Keratinocyte (primary cell): ENCODE results near the gene TLE6. TPM values are rescaled to one million over a fixed set of nuclear protein-coding genes. Genes with fewer than 3 reads are reported as not detected.
"Not testable (repeated sequence)": the region's sequence is repeated elsewhere in the genome, so short reads cannot be mapped to it uniquely, and the experiment has no call there.

Experiments
- DNase-seq: peaks from one replicate; pipeline ENCODE4 v3.0.0-alpha.2; 2011; ENCODE audit warnings: low read depth, missing footprints, low spot score
- FAIRE-seq: peaks from 2 replicates; lab custom pipeline; 2011; peaks lifted over from hg19 to GRCh38; lab: Jason Lieb, UNC
- H2AFZ ChIP-seq: 2 replicates; pipeline ENCODE4 v1.6.0; 2012; ENCODE audit warnings: low read length, control low read depth, inconsistent platforms; ENCODE audit not compliant: control insufficient read depth
- H3K27ac ChIP-seq: 2 replicates; pipeline ENCODE4 v1.5.1; 2011; ENCODE audit warnings: low read length; ENCODE audit not compliant: control insufficient read depth, insufficient read depth
- H3K27me3 ChIP-seq: 3 replicates; pipeline ENCODE4 v1.6.0; 2011; ENCODE audit warnings: low read length; ENCODE audit not compliant: control insufficient read depth, insufficient read depth; ENCODE audit errors: extremely low read depth
- H3K36me3 ChIP-seq, 2 experiments: 2 replicates in 1 of 2; 3 replicates in 1 of 2; pipeline ENCODE4 v1.5.1; 2011; ENCODE audit warnings: low read length in 2 of 2, mild to moderate bottlenecking in 1 of 2; ENCODE audit not compliant: control insufficient read depth in 2 of 2, insufficient read depth in 2 of 2; ENCODE audit errors: extremely low read depth in 1 of 2
- H3K4me1 ChIP-seq: 3 replicates; pipeline ENCODE4 v1.5.1; 2011; ENCODE audit warnings: low read length; ENCODE audit not compliant: control insufficient read depth, insufficient read depth; ENCODE audit errors: extremely low read depth
- H3K4me2 ChIP-seq: 3 replicates; pipeline ENCODE4 v1.6.0; 2011; ENCODE audit warnings: low read depth, low read length; ENCODE audit not compliant: control insufficient read depth, insufficient read depth; ENCODE audit errors: extremely low read depth
- H3K4me3 ChIP-seq, 3 experiments: fragments of 200-600 bp in 1 of 3; sonication (generic) in 1 of 3; 2 replicates in 2 of 3; 3 replicates in 1 of 3; pipeline ENCODE4 v1.5.1; 2011 to 2016; ENCODE audit warnings: low read length in 3 of 3, mild to moderate bottlenecking in 3 of 3, control low read depth in 2 of 3, inconsistent platforms in 1 of 3, low read depth in 1 of 3, mixed read lengths in 1 of 3, mixed run types in 1 of 3, moderate library complexity in 1 of 3; ENCODE audit not compliant: control insufficient read depth in 2 of 3, insufficient read depth in 2 of 3; ENCODE audit errors: extremely low read depth in 1 of 3
- H3K79me2 ChIP-seq: 2 replicates; pipeline ENCODE4 v1.6.0; 2012; ENCODE audit warnings: low read length; ENCODE audit not compliant: control insufficient read depth, insufficient read depth
- H3K9ac ChIP-seq: 3 replicates; pipeline ENCODE4 v1.6.0; 2011; ENCODE audit warnings: low read length; ENCODE audit not compliant: control insufficient read depth, insufficient read depth; ENCODE audit errors: extremely low read depth
- H3K9me1 ChIP-seq: 3 replicates; pipeline ENCODE4 v1.6.0; 2011; ENCODE audit warnings: low read length; ENCODE audit not compliant: control insufficient read depth, insufficient read depth; ENCODE audit errors: extremely low read depth
- H3K9me3 ChIP-seq: 2 replicates; pipeline ENCODE4 v1.5.1; 2012; ENCODE audit warnings: low read depth, low read length; ENCODE audit not compliant: control insufficient read depth
- H4K20me1 ChIP-seq: 3 replicates; pipeline ENCODE4 v1.6.0; 2011; ENCODE audit warnings: low read length; ENCODE audit not compliant: control insufficient read depth, insufficient read depth; ENCODE audit errors: extremely low read depth
- EZH2 ChIP-seq: IDR thresholded peaks from one replicate; pipeline ENCODE4 v1.6.1; 2012; ENCODE audit warnings: inconsistent platforms, mild to moderate bottlenecking, low read length, moderate library complexity
- dilution Hi-C: fragments of 300-500 bp; cut with MboI; formaldehyde crosslinking; loops from one replicate; pipeline ENCODE4 v1.7.0; 2020; ENCODE audit warnings: low sequenced_read_pairs; ENCODE audit not compliant: extremely low pct_ligation_motif_present
- polyA plus RNA-seq, 5 experiments: library from polyadenylated mRNA; depleted of rRNA in 3 of 5; stranded (reverse) in 3 of 5; stranded (forward) in 1 of 5; unstranded in 1 of 5; fragments of >200 nt; gene quantifications; 1 replicate in 1 of 5; 2 replicates in 3 of 5; 3 replicates in 1 of 5; pipeline versions ENCODE4 v1.2.1 to v1.2.3, GENCODE V29; 2011 to 2012; ENCODE audit warnings: missing spikeins in 2 of 5, low read depth in 1 of 5, low replicate concordance in 1 of 5
- TF ChIP-seq, protein P1 (sequence below), 3 experiments: IDR thresholded peaks in 1 of 3; conservative IDR thresholded peaks in 1 of 3; optimal IDR thresholded peaks in 1 of 3; 2 replicates in 2 of 3; 3 replicates in 1 of 3; pipeline versions ENCODE3 to v1.5.1; 2011; ENCODE audit warnings: low read length in 3 of 3, mild to moderate bottlenecking in 3 of 3, moderate library complexity in 2 of 3, control low read depth in 1 of 3, inconsistent platforms in 1 of 3; ENCODE audit not compliant: insufficient read depth in 2 of 3; ENCODE audit errors: extremely low read depth in 1 of 3

The TLE6 gene
- polyA plus RNA-seq, 1 donor (not counting 4 experiments of a cell fraction or from before 2014, with no cell fraction given): 1.2 TPM

- H3K79me2 ChIP-seq: no peaks in the 10 kb centered on the region
- H3K36me3 ChIP-seq: no peaks in the 10 kb centered on the region
- dilution Hi-C loops: no loop called here
- FAIRE-seq (no peak), DNase-seq (no peak)
- TF ChIP-seq EZH2: no peak
- TF ChIP-seq, protein P1, sequence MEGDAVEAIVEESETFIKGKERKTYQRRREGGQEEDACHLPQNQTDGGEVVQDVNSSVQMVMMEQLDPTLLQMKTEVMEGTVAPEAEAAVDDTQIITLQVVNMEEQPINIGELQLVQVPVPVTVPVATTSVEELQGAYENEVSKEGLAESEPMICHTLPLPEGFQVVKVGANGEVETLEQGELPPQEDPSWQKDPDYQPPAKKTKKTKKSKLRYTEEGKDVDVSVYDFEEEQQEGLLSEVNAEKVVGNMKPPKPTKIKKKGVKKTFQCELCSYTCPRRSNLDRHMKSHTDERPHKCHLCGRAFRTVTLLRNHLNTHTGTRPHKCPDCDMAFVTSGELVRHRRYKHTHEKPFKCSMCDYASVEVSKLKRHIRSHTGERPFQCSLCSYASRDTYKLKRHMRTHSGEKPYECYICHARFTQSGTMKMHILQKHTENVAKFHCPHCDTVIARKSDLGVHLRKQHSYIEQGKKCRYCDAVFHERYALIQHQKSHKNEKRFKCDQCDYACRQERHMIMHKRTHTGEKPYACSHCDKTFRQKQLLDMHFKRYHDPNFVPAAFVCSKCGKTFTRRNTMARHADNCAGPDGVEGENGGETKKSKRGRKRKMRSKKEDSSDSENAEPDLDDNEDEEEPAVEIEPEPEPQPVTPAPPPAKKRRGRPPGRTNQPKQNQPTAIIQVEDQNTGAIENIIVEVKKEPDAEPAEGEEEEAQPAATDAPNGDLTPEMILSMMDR (optimal IDR thresholded peaks at IDR 0.05 in 1 of 3, IDR thresholded peaks at IDR 0.05 in 1 of 3, conservative IDR thresholded peaks at IDR 0.05 in 1 of 3; ENCODE audit: extremely low read depth in 1 of 3, insufficient read depth in 2 of 3, low read length in 3 of 3): no peak
- H3K27me3 ChIP-seq: no peaks in the 10 kb centered on the region
- no peak overlapping the region for H3K27ac ChIP-seq
- no peaks in the 10 kb centered on the region for H3K9me1 ChIP-seq
- no peak overlapping the region for H3K4me2 ChIP-seq
- no peak overlapping the region for H3K9ac ChIP-seq
- peaks cover 7% of the 10 kb centered on the region for H3K4me1 ChIP-seq
- no peaks in the 10 kb centered on the region for H4K20me1 ChIP-seq
- H2AFZ ChIP-seq: no peak overlapping the region
- H3K9me3 ChIP-seq: no peaks in the 10 kb centered on the region
- no peak overlapping the region for H3K4me3 ChIP-seq
Measured at GRCh38 chr19:2988568-2988967, 11.2 kb downstream of the TLE6 start.

GRCh38 chr19:2989236-2989946, 12.0 kb downstream of the TLE6 start:
- H3K4me1 ChIP-seq: no peaks in the 10 kb centered on the region
- no peaks in the 10 kb centered on the region for H3K27me3 ChIP-seq
- no peaks in the 10 kb centered on the region for H3K36me3 ChIP-seq
- no peaks in the 10 kb centered on the region for H3K9me3 ChIP-seq
- H3K9ac ChIP-seq: no peak overlapping the region
- no peak overlapping the region for H3K4me2 ChIP-seq
- no peak overlapping the region for H2AFZ ChIP-seq
- dilution Hi-C loops: no loop called here
- no peak overlapping the region for H3K27ac ChIP-seq
- no peaks in the 10 kb centered on the region for H3K79me2 ChIP-seq
- no peak for TF ChIP-seq EZH2
- TF ChIP-seq, protein P1 (optimal IDR thresholded peaks at IDR 0.05 in 1 of 3, IDR thresholded peaks at IDR 0.05 in 1 of 3, conservative IDR thresholded peaks at IDR 0.05 in 1 of 3; ENCODE audit: extremely low read depth in 1 of 3, insufficient read depth in 2 of 3, low read length in 3 of 3): no peak
- H3K9me1 ChIP-seq: no peaks in the 10 kb centered on the region
- FAIRE-seq: no peak
- H3K4me3 ChIP-seq: no peak overlapping the region
- DNase-seq: no peak
- no peaks in the 10 kb centered on the region for H4K20me1 ChIP-seq

DNA sequence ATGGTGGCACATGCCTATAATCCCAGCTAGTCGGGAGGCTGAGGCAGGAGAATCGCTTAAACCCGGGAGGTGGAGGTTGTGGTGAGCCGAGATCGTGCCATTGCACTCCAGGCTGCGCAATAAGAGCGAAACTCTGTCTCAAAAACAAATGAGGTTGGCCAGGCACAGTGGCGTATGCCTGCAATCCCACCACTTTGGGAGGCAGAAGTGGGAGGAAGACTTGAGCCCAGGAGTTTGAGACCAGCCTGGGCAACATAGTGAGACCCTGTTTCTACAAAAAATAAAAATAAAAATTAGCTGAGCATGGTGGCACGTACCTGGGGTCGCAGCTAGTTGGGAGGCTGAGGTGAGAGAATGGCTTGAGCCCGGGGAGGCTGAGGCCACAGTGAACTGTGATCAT, 15.0 kb downstream of the TLE6 start:
- H3K79me2 ChIP-seq, H3K4me2 ChIP-seq, DNase-seq, H3K9me3 ChIP-seq, H3K4me3 ChIP-seq, H3K27ac ChIP-seq, H3K27me3 ChIP-seq, H3K36me3 ChIP-seq, H3K4me1 ChIP-seq, FAIRE-seq, H4K20me1 ChIP-seq, H2AFZ ChIP-seq, H3K9me1 ChIP-seq, dilution Hi-C loops, H3K9ac ChIP-seq: not testable (repeated sequence)
